Mononuclear cell (primary cell): ENCODE results near the gene CCDC194. TPM values are rescaled to one million over a fixed set of nuclear protein-coding genes. Genes with fewer than 3 reads are reported as not detected.
"Not testable (repeated sequence)": the region's sequence is repeated elsewhere in the genome, so short reads cannot be mapped to it uniquely, and the experiment has no call there.

Source experiments
- H3K27me3 ChIP-seq: 2 replicates; pipeline ENCODE4 v1.6.0; 2011; ENCODE audit warnings: low read length, control low read depth; ENCODE audit not compliant: insufficient read depth
- H3K4me1 ChIP-seq: 2 replicates; pipeline ENCODE4 v1.5.1; 2011; ENCODE audit warnings: mild to moderate bottlenecking, low read length, control low read depth; ENCODE audit not compliant: insufficient read depth
- H3K4me3 ChIP-seq: 2 replicates; pipeline ENCODE4 v1.5.1; 2011; ENCODE audit warnings: mild to moderate bottlenecking, low read length, moderate library complexity
- H3K9me3 ChIP-seq: 2 replicates; pipeline ENCODE4 v1.5.1; 2011; ENCODE audit warnings: low read depth, mild to moderate bottlenecking, control low read depth, low read length
- total RNA-seq: library from RNA; depleted of rRNA; stranded (reverse); fragments of >200 nt; gene quantifications from one replicate; pipeline ENCODE4 v1.2.3, GENCODE V29; 2012

Gene CCDC194
- total RNA-seq, 1 donor, result 0.42 TPM

- Histone ChIP-seq H3K4me3 (no peak overlapping the region), H3K9me3 (no peaks in the 10 kb centered on the region), H3K4me1 (peaks cover 37% of the 10 kb centered on the region)
Measured at GRCh38 chr19:17393002-17393401, 994 bp downstream of the CCDC194 start.

GRCh38 chr19:17391371-17392151, 2.4 kb downstream of the CCDC194 start:
- Histone ChIP-seq H3K9me3 (no peaks in the 10 kb centered on the region), H3K27me3 (no peaks in the 10 kb centered on the region), H3K4me3 (peak overlapping the region; percentile 33), H3K4me1 (peaks cover 37% of the 10 kb centered on the region)

More at GRCh38 chr19:17393002-17393401, 994 bp downstream of the CCDC194 start:
- no peaks in the 10 kb centered on the region for H3K27me3 ChIP-seq

GRCh38 chr19:17390665-17391370, 3.2 kb downstream of the CCDC194 start:
- Histone ChIP-seq H3K27me3 (no peaks in the 10 kb centered on the region), H3K9me3 (no peaks in the 10 kb centered on the region), H3K4me1 (peaks cover 37% of the 10 kb centered on the region), H3K4me3 (peak overlapping the region; percentile 33)

- Histone ChIP-seq H3K27me3 (no peaks in the 10 kb centered on the region), H3K4me3 (peak overlapping the region; percentile 33), H3K4me1 (peaks cover 35% of the 10 kb centered on the region), H3K9me3 (no peaks in the 10 kb centered on the region)
Measured at GRCh38 chr19:17389957-17390664, 3.9 kb downstream of the CCDC194 start.

GRCh38 chr19:17389288-17389687, 4.7 kb downstream of the CCDC194 start:
- peaks cover 26% of the 10 kb centered on the region for H3K4me1 ChIP-seq
- H3K27me3 ChIP-seq, result no peaks in the 10 kb centered on the region
- H3K9me3 ChIP-seq, result no peaks in the 10 kb centered on the region
- H3K4me3 ChIP-seq, result no peak overlapping the region

GRCh38 chr19:17385878-17386611, 8.0 kb downstream of the CCDC194 start:
- Histone ChIP-seq H3K4me3 (no peak overlapping the region), H3K4me1 (peaks cover 26% of the 10 kb centered on the region), H3K9me3 (no peaks in the 10 kb centered on the region), H3K27me3 (no peaks in the 10 kb centered on the region)

- Histone ChIP-seq H3K9me3 (no peaks in the 10 kb centered on the region), H3K27me3 (no peaks in the 10 kb centered on the region), H3K4me1 (peaks cover 35% of the 10 kb centered on the region), H3K4me3 (no peak overlapping the region)
Measured at GRCh38 chr19:17380426-17381138, 13.4 kb downstream of the CCDC194 start.

- H3K9me3 ChIP-seq, result no peaks in the 10 kb centered on the region
- H3K4me3 ChIP-seq, result no peak overlapping the region
- no peaks in the 10 kb centered on the region for H3K27me3 ChIP-seq
- H3K4me1 ChIP-seq, result peaks cover 35% of the 10 kb centered on the region
Measured at GRCh38 chr19:17379221-17379631, 14.8 kb downstream of the CCDC194 start.

- H3K9me3 ChIP-seq, result no peaks in the 10 kb centered on the region
- no peak overlapping the region for H3K4me3 ChIP-seq
- peaks cover 33% of the 10 kb centered on the region for H3K4me1 ChIP-seq
- H3K27me3 ChIP-seq, result no peaks in the 10 kb centered on the region
Measured at GRCh38 chr19:17378271-17378670, 15.7 kb downstream of the CCDC194 start.

- Histone ChIP-seq H3K9me3 (no peaks in the 10 kb centered on the region), H3K27me3 (no peaks in the 10 kb centered on the region), H3K4me3 (no peak within 1 kb of the TSS), H3K4me1 (peaks cover 21% of the 10 kb centered on the region)
Measured at GRCh38 chr19:17376935-17377600, 16.9 kb downstream of the CCDC194 start, which contains the start of gene PLVAP. Gene PLVAP (minus strand): TSS chr19:17377342. CDS start chr19:17377288, 54 bp downstream.

- H3K9me3 ChIP-seq, result no peaks in the 10 kb centered on the region
- H3K4me1 ChIP-seq, result peaks cover 17% of the 10 kb centered on the region
- H3K27me3 ChIP-seq, result no peaks in the 10 kb centered on the region
- no peak overlapping the region for H3K4me3 ChIP-seq
Measured at GRCh38 chr19:17370026-17370587, 23.9 kb downstream of the CCDC194 start.

- peaks cover 14% of the 10 kb centered on the region for H3K4me1 ChIP-seq
- H3K27me3 ChIP-seq, result no peaks in the 10 kb centered on the region
Measured at GRCh38 chr19:17365361-17365760, 28.6 kb downstream of the CCDC194 start.

GRCh38 chr19:17363852-17364605, 30.0 kb downstream of the CCDC194 start:
- H3K4me1 ChIP-seq, H3K27me3 ChIP-seq, H3K4me3 ChIP-seq, H3K9me3 ChIP-seq: not testable (repeated sequence)

More at GRCh38 chr19:17365361-17365760, 28.6 kb downstream of the CCDC194 start:
- no peaks in the 10 kb centered on the region for H3K9me3 ChIP-seq
- no peak overlapping the region for H3K4me3 ChIP-seq
